ENCODE results near the gene RILPL1. TPM values are rescaled to one million over a fixed set of nuclear protein-coding genes. Genes with fewer than 3 reads are reported as not detected.
"Not testable (repeated sequence)": the region's sequence is repeated elsewhere in the genome, so short reads cannot be mapped to it uniquely, and the experiment has no call there.

RILPL1 gene
- total and polyA plus RNA-seq, 10 of the 15 experiments (the other 5 are each of a cell fraction or from before 2014, with no cell fraction given) = 0.05 to 0.61 (median 0.25) TPM

- CTCF ChIA-PET; H4K20me1 ChIP-seq (ENCODE audit: control insufficient read depth, insufficient read depth); H3K4me1 ChIP-seq (ENCODE audit: control insufficient read depth, insufficient read depth, low read length); H3K27ac ChIP-seq (ENCODE audit: control insufficient read depth, insufficient read depth); ATAC-seq; BruUV-seq (replicated peaks); H3K27me3 ChIP-seq (replicated peaks in 1 of 2; ENCODE audit: control insufficient read depth in 2 of 2, insufficient read depth in 2 of 2, low read length in 1 of 2); intact Hi-C loops (cut with micrococcal nuclease; ENCODE audit: unreplicated experiment); FAIRE-seq; H3K9me3 ChIP-seq (replicated peaks; ENCODE audit: control insufficient read depth, insufficient read depth, low read length); in situ Hi-C loops (cut with MboI); DNase-seq (ENCODE audit: low read depth, low spot score); H2AFZ ChIP-seq (ENCODE audit: control insufficient read depth, low read depth, low read length); H3K36me3 ChIP-seq (ENCODE audit: control insufficient read depth in 2 of 2, insufficient read depth in 2 of 2, low read length in 1 of 2); H3K4me3 ChIP-seq; RAD21 ChIA-PET (ENCODE audit: unreplicated experiment); H3K4me2 ChIP-seq (ENCODE audit: control insufficient read depth, insufficient read depth); H3K9ac ChIP-seq (ENCODE audit: control insufficient read depth, insufficient read depth, low read length): not testable (repeated sequence)
- SMC1A ChIA-PET (ENCODE audit: uncharacterized antibody, unreplicated experiment) = interaction anchor here (0.6 kb wide), 1 partner anchor 79 kb away, joined by 3 read pairs; the partner anchor contains the start of gene KMT5A
- POLR2A ChIA-PET = interaction anchor here (0.6 kb wide), 1 partner anchor 49 kb away, joined by 7 read pairs; no protein-coding TSS in a partner anchor
- peaks cover 45% of the 10 kb centered on the region for H3K79me2 ChIP-seq (ENCODE audit: control insufficient read depth, insufficient read depth, low read length)
- 98% methylated on average over 11 of the region's 11 CpGs for WGBS (ENCODE audit: insufficient coverage, insufficient replicate concordance, low lambda C conversion rate, missing lambda C conversion rate)
Measured at GRCh38 chr12:123463174-123463573, 70.3 kb downstream of the RILPL1 start.

DNA sequence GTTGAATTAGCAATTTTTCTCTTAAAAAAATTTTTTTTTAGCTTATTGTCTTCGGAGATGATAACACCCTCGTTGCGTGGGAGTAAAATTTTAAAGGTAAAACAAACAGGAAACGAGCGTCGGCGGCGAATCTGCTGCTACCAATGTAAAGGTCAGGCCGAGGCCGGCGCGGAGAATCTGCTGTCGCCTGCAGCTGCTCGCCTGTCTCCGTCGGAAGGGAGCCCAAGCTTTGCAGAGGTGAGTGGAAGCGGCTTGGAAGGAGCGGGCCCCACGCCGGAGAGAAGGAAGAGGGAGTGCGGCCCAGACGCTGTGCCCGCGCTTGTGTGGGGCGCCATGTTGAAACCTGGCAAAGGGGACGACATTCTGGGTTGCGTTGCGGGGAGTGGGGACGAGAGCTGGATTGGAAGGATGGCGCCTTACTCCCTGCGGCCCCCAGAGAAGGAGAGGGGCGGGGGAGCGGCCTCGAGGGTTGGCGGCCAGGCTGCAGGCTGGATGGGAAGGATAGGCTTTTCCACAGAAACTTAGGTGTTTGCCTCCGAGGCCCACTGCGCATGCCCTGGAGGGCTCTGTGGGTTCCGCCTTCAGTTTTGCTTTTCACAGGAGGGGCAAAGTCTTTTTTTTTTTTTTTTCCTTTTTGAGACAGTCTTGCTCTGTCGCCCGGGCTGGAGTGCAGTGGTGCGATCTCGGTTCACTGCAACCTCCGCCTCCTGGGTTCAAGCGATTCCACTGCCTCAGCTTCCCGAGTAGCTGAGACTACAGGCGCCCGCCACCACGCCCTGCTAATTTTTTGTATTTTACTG lies 75.3 kb downstream of the RILPL1 start, which contains the start of gene SNRNP35:
Gene SNRNP35, plus strand, starts transcription at position 160 of the 800 bp plus-strand sequence. CDS start 7,402 bp downstream, outside the sequence.
- TSS peak; percentile 87 for BruUV-seq (replicated peaks)
- ChIA-PET CTCF (interaction anchor here (0.5 to 1.7 kb wide), 9 partner anchors 23 to 145 kb away, joined by 3 to 4 read pairs (median 3); partner anchors contain the start of gene KMT5A), RAD21 (ENCODE audit: unreplicated experiment) (interaction anchor here (0.6 to 4.1 kb wide), 9 partner anchors 9 to 1036 kb away, joined by 3 to 48 read pairs (median 3); partner anchors contain the start of genes RILPL2 and SBNO1), POLR2A (interaction anchor here (0.6 to 4.6 kb wide), 10 partner anchors 12 to 93 kb away, joined by 3 to 33 read pairs (median 6); partner anchors contain the start of genes KMT5A and RILPL2), SMC1A (ENCODE audit: uncharacterized antibody, unreplicated experiment) (interaction anchor here (1.0 to 4.8 kb wide), 10 partner anchors 9 to 125 kb away, joined by 3 to 48 read pairs (median 6); partner anchors contain the start of genes KMT5A and RILPL2)
- Histone ChIP-seq H3K9ac (ENCODE audit: control insufficient read depth, insufficient read depth, low read length) (peak within 1 kb of the TSS; percentile 99), H3K79me2 (ENCODE audit: control insufficient read depth, insufficient read depth, low read length) (peaks cover 31% of the 10 kb centered on the region), H2AFZ (ENCODE audit: control insufficient read depth, low read depth, low read length) (peak within 1 kb of the TSS; percentile 91), H3K4me3 (peak within 1 kb of the TSS; percentile 87), H4K20me1 (ENCODE audit: control insufficient read depth, insufficient read depth) (no peaks in the 10 kb centered on the region), H3K27ac (ENCODE audit: control insufficient read depth, insufficient read depth) (peak within 1 kb of the TSS; percentile 99), H3K4me1 (ENCODE audit: control insufficient read depth, insufficient read depth, low read length) (peaks cover 4% of the 10 kb centered on the region; the same call in 1 of the 2 replicates), H3K9me3 (replicated peaks; ENCODE audit: control insufficient read depth, insufficient read depth, low read length) (no peaks in the 10 kb centered on the region), H3K27me3 (replicated peaks in 1 of 2; ENCODE audit: control insufficient read depth in 2 of 2, insufficient read depth in 2 of 2, low read length in 1 of 2) (no peaks in the 10 kb centered on the region), H3K4me2 (ENCODE audit: control insufficient read depth, insufficient read depth) (peak within 1 kb of the TSS; percentile 79), H3K36me3 (ENCODE audit: control insufficient read depth in 2 of 2, insufficient read depth in 2 of 2, low read length in 1 of 2) (no peaks in the 10 kb centered on the region)
- intact Hi-C loops (cut with micrococcal nuclease; ENCODE audit: unreplicated experiment) = loop anchor here (1.0 to 2.0 kb wide), 4 partner anchors 23 to 93 kb away; no protein-coding TSS in a partner anchor
- peak; percentile 85 for ATAC-seq
- under 1% methylated on average over 47 of the region's 48 CpGs for WGBS (ENCODE audit: insufficient coverage, insufficient replicate concordance, low lambda C conversion rate, missing lambda C conversion rate)
- in situ Hi-C loops (cut with MboI) = no loop called here
- FAIRE-seq = peak; percentile 92
- DNase-seq (ENCODE audit: low read depth, low spot score) = peak; percentile 69
- TF ChIP-seq SMAD1 (IDR thresholded peaks at IDR 0.05; ENCODE audit: low read depth, partially characterized antibody) (no peak), CREB1 (IDR thresholded peaks at IDR 0.05; ENCODE audit: low read depth) (peak; percentile 70; the same call in 1 of the 2 replicates), ZBTB33 (IDR thresholded peaks at IDR 0.05) (no peak), POLR2AphosphoS5 (IDR thresholded peaks at IDR 0.05; ENCODE audit: low read length) (peak; percentile 81), RAD51 (IDR thresholded peaks at IDR 0.05) (no peak), PML (IDR thresholded peaks at IDR 0.05; ENCODE audit: low read length) (peak; percentile 71), ZNF217 (IDR thresholded peaks at IDR 0.05) (peak; percentile 69; the same call in 1 of the 2 replicates)
- TF ChIP-seq, protein P1, sequence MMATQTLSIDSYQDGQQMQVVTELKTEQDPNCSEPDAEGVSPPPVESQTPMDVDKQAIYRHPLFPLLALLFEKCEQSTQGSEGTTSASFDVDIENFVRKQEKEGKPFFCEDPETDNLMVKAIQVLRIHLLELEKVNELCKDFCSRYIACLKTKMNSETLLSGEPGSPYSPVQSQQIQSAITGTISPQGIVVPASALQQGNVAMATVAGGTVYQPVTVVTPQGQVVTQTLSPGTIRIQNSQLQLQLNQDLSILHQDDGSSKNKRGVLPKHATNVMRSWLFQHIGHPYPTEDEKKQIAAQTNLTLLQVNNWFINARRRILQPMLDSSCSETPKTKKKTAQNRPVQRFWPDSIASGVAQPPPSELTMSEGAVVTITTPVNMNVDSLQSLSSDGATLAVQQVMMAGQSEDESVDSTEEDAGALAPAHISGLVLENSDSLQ (IDR thresholded peaks at IDR 0.05) = peak; percentile 2; the same call in 1 of the 2 replicates
- TF ChIP-seq, protein P2, sequence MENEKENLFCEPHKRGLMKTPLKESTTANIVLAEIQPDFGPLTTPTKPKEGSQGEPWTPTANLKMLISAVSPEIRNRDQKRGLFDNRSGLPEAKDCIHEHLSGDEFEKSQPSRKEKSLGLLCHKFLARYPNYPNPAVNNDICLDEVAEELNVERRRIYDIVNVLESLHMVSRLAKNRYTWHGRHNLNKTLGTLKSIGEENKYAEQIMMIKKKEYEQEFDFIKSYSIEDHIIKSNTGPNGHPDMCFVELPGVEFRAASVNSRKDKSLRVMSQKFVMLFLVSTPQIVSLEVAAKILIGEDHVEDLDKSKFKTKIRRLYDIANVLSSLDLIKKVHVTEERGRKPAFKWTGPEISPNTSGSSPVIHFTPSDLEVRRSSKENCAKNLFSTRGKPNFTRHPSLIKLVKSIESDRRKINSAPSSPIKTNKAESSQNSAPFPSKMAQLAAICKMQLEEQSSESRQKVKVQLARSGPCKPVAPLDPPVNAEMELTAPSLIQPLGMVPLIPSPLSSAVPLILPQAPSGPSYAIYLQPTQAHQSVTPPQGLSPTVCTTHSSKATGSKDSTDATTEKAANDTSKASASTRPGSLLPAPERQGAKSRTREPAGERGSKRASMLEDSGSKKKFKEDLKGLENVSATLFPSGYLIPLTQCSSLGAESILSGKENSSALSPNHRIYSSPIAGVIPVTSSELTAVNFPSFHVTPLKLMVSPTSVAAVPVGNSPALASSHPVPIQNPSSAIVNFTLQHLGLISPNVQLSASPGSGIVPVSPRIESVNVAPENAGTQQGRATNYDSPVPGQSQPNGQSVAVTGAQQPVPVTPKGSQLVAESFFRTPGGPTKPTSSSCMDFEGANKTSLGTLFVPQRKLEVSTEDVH (IDR thresholded peaks at IDR 0.05; ENCODE audit: low read depth, partially characterized antibody) = peak; percentile 69

All from GM12878 (cell line).